OCI-LY1 (cell line): ENCODE results near the gene ABCG8.

Experiments used
- EZH2 ChIP-seq: fragments of 200-600 bp; sonication (generic), shearing (Covaris generic); IDR thresholded peaks from 2 replicates; pipeline ENCODE4 v1.8.0; 2017; ENCODE audit warnings: borderline replicate concordance, mixed run types, mild to moderate bottlenecking, antibody characterized with exemption, low read length, moderate library complexity, mixed read lengths
- TF ChIP-seq, protein P1 (sequence below): fragments of 200-600 bp; sonication (generic), shearing (Covaris generic); IDR thresholded peaks from 2 replicates; pipeline ENCODE4 v1.5.1; 2017; ENCODE audit warnings: mild to moderate bottlenecking, antibody characterized with exemption, low read length, moderate library complexity, mixed read lengths

DNA sequence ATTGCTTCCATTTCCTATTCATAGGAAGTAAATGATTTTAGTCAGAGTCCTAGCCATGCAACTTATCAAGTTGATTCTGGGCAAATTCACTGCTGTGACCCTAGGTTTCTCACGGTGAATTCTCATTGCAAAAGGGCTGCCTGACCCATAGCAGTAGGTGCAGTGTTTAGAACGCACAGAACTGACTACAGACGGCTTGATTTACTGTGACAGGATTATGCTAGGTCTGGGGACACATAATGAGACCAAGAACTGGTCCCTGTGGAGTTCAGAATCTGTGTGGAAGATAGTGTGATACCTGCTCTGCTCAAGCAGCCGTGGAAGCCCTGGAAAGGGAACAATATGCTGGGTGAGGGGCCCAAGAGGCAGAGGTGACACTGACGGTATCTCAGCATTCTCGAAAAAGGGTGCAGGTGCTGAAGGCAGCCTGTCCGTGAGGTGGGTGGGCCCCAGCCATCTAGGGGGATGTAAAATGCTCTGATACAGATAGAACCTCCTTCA lies 46.4 kb downstream of the ABCG8 start:
- TF ChIP-seq, protein P1, sequence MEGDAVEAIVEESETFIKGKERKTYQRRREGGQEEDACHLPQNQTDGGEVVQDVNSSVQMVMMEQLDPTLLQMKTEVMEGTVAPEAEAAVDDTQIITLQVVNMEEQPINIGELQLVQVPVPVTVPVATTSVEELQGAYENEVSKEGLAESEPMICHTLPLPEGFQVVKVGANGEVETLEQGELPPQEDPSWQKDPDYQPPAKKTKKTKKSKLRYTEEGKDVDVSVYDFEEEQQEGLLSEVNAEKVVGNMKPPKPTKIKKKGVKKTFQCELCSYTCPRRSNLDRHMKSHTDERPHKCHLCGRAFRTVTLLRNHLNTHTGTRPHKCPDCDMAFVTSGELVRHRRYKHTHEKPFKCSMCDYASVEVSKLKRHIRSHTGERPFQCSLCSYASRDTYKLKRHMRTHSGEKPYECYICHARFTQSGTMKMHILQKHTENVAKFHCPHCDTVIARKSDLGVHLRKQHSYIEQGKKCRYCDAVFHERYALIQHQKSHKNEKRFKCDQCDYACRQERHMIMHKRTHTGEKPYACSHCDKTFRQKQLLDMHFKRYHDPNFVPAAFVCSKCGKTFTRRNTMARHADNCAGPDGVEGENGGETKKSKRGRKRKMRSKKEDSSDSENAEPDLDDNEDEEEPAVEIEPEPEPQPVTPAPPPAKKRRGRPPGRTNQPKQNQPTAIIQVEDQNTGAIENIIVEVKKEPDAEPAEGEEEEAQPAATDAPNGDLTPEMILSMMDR: no peak
- TF ChIP-seq EZH2: no peak
